Ascending aorta (tissue), 2 donors: ENCODE results near the gene TCEAL2. TPM values are rescaled to one million over a fixed set of nuclear protein-coding genes. Genes with fewer than 3 reads are reported as not detected.
"Not testable (repeated sequence)": the region's sequence is repeated elsewhere in the genome, so short reads cannot be mapped to it uniquely, and the experiment has no call there.

Experiments used
- DNase-seq, 2 donors: peaks; one replicate each; pipeline ENCODE4 v3.0.0-alpha.2; 2019; ENCODE audit warnings: low spot score in 2 of 2
- H3K27ac ChIP-seq, 2 donors: fragments of 200-600 bp; sonication (generic); one replicate each; pipeline ENCODE4 v1.5.1; 2016 to 2017; ENCODE audit warnings: mild to moderate bottlenecking in 1 of 2
- H3K27me3 ChIP-seq: fragments of 200-600 bp; sonication (generic); one replicate; pipeline ENCODE4 v1.5.1; 2017
- H3K36me3 ChIP-seq, 2 donors: fragments of 200-600 bp; sonication (generic); one replicate each; pipeline ENCODE4 v1.5.1; 2016
- H3K4me1 ChIP-seq, 2 donors: fragments of 200-600 bp; sonication (generic); one replicate each; pipeline ENCODE4 v1.5.1; 2016 to 2017; ENCODE audit warnings: mild to moderate bottlenecking in 1 of 2
- H3K4me3 ChIP-seq, 2 donors: fragments of 200-600 bp; sonication (generic); one replicate each; pipeline ENCODE4 v1.5.1; 2016 to 2017; ENCODE audit warnings: mild to moderate bottlenecking in 1 of 2
- H3K9me3 ChIP-seq, 2 donors: fragments of 200-600 bp; sonication (generic); one replicate each; pipeline ENCODE4 v1.5.1; 2016
- intact Hi-C: fragments of 100-400 bp; cut with DNase I; formaldehyde crosslinking; loops from one replicate; pipeline ENCODE4 v1.15.1; 2023
- total RNA-seq: library from RNA; depleted of rRNA; stranded (reverse); fragments of >200 nt; gene quantifications from one replicate; pipeline ENCODE4 v1.1.0, GENCODE V29; 2016
- TF ChIP-seq, protein P1 (sequence below), 3 experiments: fragments of 200-600 bp in 2 of 3; fragments of 450-650 bp in 1 of 3; sonication (generic) in 2 of 3; IDR thresholded peaks; one replicate each; pipeline ENCODE4 v1.5.1; 2016 to 2019; ENCODE audit warnings: antibody characterized with exemption in 3 of 3, mild to moderate bottlenecking in 1 of 3, moderate library complexity in 1 of 3

The TCEAL2 gene
- total RNA-seq, 1 donor from 2014 or later, result not detected

DNA sequence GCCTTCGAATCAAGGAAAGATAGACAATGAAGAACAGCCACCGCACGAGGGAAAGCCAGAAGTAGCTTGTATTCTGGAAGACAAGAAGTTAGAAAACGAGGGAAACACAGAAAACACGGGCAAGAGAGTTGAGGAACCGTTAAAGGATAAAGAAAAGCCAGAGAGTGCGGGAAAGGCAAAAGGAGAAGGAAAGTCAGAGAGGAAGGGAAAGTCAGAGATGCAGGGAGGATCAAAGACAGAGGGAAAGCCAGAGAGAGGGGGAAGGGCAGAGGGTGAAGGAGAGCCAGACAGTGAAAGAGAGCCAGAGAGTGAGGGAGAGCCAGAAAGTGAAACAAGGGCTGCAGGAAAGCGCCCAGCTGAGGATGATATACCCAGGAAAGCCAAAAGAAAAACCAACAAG is 1.4 kb downstream of the TCEAL2 start:
- TF ChIP-seq, protein P1, sequence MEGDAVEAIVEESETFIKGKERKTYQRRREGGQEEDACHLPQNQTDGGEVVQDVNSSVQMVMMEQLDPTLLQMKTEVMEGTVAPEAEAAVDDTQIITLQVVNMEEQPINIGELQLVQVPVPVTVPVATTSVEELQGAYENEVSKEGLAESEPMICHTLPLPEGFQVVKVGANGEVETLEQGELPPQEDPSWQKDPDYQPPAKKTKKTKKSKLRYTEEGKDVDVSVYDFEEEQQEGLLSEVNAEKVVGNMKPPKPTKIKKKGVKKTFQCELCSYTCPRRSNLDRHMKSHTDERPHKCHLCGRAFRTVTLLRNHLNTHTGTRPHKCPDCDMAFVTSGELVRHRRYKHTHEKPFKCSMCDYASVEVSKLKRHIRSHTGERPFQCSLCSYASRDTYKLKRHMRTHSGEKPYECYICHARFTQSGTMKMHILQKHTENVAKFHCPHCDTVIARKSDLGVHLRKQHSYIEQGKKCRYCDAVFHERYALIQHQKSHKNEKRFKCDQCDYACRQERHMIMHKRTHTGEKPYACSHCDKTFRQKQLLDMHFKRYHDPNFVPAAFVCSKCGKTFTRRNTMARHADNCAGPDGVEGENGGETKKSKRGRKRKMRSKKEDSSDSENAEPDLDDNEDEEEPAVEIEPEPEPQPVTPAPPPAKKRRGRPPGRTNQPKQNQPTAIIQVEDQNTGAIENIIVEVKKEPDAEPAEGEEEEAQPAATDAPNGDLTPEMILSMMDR (IDR thresholded peaks at IDR 0.05), result no peak
- intact Hi-C loops, result loop anchor here (5.0 to 10.0 kb wide), 3 partner anchors 192 to 712 kb away; partner anchors contain the start of genes ARMCX1 and ZMAT1
- Histone ChIP-seq H3K9me3 (no peaks in the 10 kb centered on the region), H3K27ac (peak overlapping the region; percentile 75 to 83), H3K27me3 (no peaks in the 10 kb centered on the region), H3K36me3 (no peaks in the 10 kb centered on the region), H3K4me1 (no peaks in the 10 kb centered on the region), H3K4me3 (peak overlapping the region in 1 of 2 donors; percentile 61)
- no peak for DNase-seq

DNA sequence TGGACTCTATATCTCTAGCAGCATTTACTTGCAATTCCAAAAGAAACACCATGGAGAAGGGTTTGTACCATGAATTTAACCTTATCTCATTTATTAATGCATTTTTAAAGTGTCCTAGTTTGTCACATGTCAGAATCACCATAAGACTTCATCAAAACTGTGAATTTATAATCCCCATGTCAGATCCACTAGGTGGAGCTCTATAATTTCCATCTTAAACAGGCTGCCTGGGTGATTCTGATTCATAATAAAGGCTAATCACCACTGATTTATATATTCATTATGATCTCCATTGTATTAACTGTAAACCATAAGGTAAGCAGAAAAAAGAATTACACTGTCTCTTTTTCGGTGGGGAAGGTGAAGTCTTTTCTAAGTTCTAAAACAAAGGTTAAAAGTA is 4.0 kb downstream of the TCEAL2 start:
- Histone ChIP-seq H3K4me1 (no peaks in the 10 kb centered on the region), H3K4me3 (no peak overlapping the region), H3K36me3 (no peaks in the 10 kb centered on the region), H3K27me3 (no peaks in the 10 kb centered on the region), H3K27ac (no peak overlapping the region), H3K9me3 (no peaks in the 10 kb centered on the region)
- intact Hi-C loops, result loop anchor here (5.0 to 10.0 kb wide), 3 partner anchors 195 to 715 kb away; partner anchors contain the start of genes ARMCX1 and ZMAT1
- TF ChIP-seq, protein P1 (IDR thresholded peaks at IDR 0.05), result peak in 2 of 3 experiments; percentile 26 to 37
- DNase-seq, result no peak

DNA sequence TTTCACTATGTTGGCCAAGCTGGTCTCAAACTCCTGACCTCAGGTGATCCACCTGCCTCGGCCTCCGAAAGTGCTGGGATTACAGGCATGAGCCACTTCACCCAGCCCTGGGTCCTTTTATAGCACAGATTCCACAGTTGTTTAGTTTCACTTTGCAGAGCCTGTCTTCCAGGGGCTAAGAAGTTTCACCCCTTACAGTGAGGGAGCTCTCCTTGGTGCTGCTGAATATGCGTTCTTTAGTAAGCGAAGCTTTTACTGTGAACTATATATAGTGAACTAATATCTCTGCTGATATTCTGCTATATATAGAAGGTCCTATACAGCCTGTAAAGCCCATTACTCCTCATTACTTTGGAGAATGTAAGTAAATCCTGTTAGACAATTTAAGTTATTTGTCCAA is 12.6 kb downstream of the TCEAL2 start:
- Histone ChIP-seq H3K27ac (no peak overlapping the region), H3K4me1 (no peaks in the 10 kb centered on the region), H3K4me3 (no peak overlapping the region), H3K9me3 (no peaks in the 10 kb centered on the region), H3K27me3 (no peaks in the 10 kb centered on the region), H3K36me3 (no peaks in the 10 kb centered on the region)
- DNase-seq, result no peak
- TF ChIP-seq, protein P1 (IDR thresholded peaks at IDR 0.05), result no peak
- intact Hi-C loops, result no loop called here

DNA sequence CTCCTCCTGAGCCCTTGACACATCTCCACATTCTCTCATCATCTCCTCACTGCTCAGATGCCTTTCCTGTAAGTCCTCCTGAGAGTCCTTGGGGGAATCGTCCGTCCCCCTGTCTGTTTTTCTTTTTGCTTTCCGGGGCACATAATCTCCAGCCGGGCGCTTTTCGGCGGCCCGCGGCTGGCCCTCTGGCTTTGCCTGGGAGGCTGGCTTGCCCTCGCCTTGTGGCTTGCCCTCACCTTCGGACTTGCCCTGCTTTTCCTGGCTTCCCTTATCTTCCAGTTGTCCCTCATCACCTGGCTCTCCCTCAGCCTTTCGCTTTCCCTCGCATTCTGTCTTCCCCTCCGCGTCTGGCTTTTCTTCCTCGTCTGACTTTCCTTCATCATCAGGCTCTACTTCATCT is 15.4 kb downstream of the TCEAL2 start:
- DNase-seq, H3K27me3 ChIP-seq, H3K36me3 ChIP-seq, intact Hi-C loops, H3K4me1 ChIP-seq, H3K4me3 ChIP-seq, H3K9me3 ChIP-seq, H3K27ac ChIP-seq: not testable (repeated sequence)

DNA sequence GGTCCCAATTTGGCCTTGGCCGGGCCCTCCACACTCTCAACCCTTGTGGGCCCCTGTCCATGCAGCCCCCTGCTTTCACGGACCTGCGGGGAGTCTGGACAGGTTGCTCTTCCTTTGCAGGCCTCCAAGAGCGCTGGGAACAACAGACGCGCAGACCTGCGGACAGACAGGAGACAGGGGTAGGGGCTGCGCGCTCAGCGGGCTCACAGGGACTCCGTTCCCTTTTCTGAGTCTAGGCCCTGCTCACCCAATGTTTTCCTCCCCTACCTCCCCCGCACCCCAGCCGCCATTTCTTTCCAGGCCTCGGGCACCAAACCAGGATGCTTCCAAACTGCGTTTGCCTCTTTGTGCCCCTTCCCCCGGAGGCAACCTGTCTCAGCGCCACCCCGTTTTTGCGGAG is 16.2 kb downstream of the TCEAL2 start:
- H3K4me1 ChIP-seq, H3K36me3 ChIP-seq, H3K4me3 ChIP-seq, H3K27ac ChIP-seq, H3K9me3 ChIP-seq, H3K27me3 ChIP-seq, intact Hi-C loops: not testable (repeated sequence)
- peak in 1 of 2 donors; percentile 47 for DNase-seq

DNA sequence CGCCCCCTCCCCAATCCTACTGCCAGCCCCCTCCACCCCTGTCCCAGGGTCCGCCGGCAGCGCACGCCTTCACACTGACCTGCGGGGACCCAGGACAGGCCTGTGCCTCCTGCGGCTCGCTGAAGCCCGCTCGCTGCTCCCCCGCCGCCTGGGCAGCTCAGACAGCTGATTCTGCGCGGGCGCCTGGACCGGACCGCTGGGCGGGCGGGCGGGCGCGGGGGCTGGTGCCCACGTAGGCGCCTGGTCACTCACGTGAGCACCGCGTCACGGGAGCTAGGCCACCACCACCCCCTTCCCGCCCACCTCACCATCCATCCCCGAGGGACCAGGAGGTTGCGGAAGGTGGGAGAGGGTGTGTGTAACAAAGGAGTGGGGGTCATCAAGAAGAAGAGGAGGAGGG is 16.8 kb downstream of the TCEAL2 start, which contains the start of gene TCEAL6:
Gene TCEAL6, minus strand, starts transcription at position 208 of the 400 bp plus-strand sequence.
- H3K9me3 ChIP-seq, H3K27me3 ChIP-seq, H3K27ac ChIP-seq, H3K36me3 ChIP-seq, H3K4me1 ChIP-seq, intact Hi-C loops: not testable (repeated sequence)
- H3K4me3 ChIP-seq, result peak within 1 kb of the TSS; percentile 21 to 43
- DNase-seq, result peak in 1 of 2 donors; percentile 48

DNA sequence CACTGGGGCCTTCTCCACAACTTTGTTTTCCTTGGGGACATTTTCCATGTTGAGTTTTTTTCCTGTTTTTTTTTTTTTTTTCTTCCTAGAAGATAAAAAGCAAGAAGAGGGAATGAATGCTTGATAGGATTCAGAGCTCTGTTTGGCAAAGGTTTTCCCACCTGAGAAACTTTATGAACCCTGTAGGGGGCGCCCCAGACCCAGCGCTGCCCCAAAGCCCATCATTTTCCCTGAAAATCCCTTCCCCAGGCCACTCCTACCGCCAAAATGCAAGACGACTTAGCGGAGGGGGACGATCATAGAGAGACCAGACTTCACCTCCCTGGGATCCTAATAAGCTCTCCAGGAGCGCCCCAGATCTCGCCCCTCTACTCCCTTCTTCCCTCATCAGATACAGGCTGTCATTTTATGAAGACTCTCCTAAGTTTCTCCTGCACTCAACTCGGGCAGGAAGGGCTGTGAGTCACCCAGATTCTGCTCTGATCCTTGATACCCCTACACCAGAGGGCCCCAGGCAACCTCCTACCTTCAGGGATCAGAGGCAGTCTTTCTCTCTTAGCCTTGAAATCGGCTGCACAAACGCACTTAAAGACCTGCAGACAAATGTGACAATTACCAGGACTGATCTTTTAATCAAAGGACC is 28.9 kb downstream of the TCEAL2 start:
- Histone ChIP-seq H3K9me3 (no peaks in the 10 kb centered on the region), H3K36me3 (no peaks in the 10 kb centered on the region), H3K27me3 (no peaks in the 10 kb centered on the region), H3K4me1 (no peaks in the 10 kb centered on the region), H3K4me3 (peak overlapping the region in 1 of 2 donors; percentile 70), H3K27ac (peak overlapping the region in 1 of 2 donors; percentile 81)
- TF ChIP-seq, protein P1 (IDR thresholded peaks at IDR 0.05), result peak in 2 of 3 experiments; percentile 25 to 52
- intact Hi-C loops, result loop anchor here (10.0 kb wide), 2 partner anchors 500 to 1000 kb away; partner anchors contain the start of gene GPRASP1
- no peak for DNase-seq
